ENCODE data around the gene ZNF668. TPM values are rescaled to one million over a fixed set of nuclear protein-coding genes. Genes with fewer than 3 reads are reported as not detected.

ZNF668 gene
- total RNA-seq, 2 donors from 2014 or later: 12.1 to 14.6 TPM

- intact Hi-C loops (cut with DNase I): no loop called here
Measured at GRCh38 chr16:31072540-31073141, 1.4 kb downstream of the ZNF668 start.

GRCh38 chr16:31071861-31072260 lies 2.2 kb downstream of the ZNF668 start:
- DNase-seq (ENCODE audit: low spot score): no peak
- intact Hi-C loops (cut with DNase I): no loop called here

More at GRCh38 chr16:31072540-31073141, 1.4 kb downstream of the ZNF668 start:
- peak; percentile 78 for DNase-seq (ENCODE audit: low spot score)

- DNase-seq (ENCODE audit: low spot score): no peak
- intact Hi-C loops (cut with DNase I): no loop called here
Measured at GRCh38 chr16:31067342-31067741, 6.7 kb downstream of the ZNF668 start.

GRCh38 chr16:31064882-31065461 lies 9.1 kb downstream of the ZNF668 start:
- no peak for DNase-seq (ENCODE audit: low spot score)
- intact Hi-C loops (cut with DNase I): no loop called here

- DNase-seq (ENCODE audit: low spot score): no peak
- intact Hi-C loops (cut with DNase I): no loop called here
Measured at GRCh38 chr16:31063843-31064611, 10.0 kb downstream of the ZNF668 start.

GRCh38 chr16:31063495-31063842 lies 10.6 kb downstream of the ZNF668 start:
- intact Hi-C loops (cut with DNase I): no loop called here
- no peak for DNase-seq (ENCODE audit: low spot score)

GRCh38 chr16:31061813-31062440 lies 12.1 kb downstream of the ZNF668 start:
- no peak for DNase-seq (ENCODE audit: low spot score)
- intact Hi-C loops (cut with DNase I): no loop called here

- DNase-seq (ENCODE audit: low spot score): no peak
- intact Hi-C loops (cut with DNase I): no loop called here
Measured at GRCh38 chr16:31061126-31061812, 12.8 kb downstream of the ZNF668 start.

- intact Hi-C loops (cut with DNase I): no loop called here
- DNase-seq (ENCODE audit: low spot score): no peak
Measured at GRCh38 chr16:31055613-31056012, 18.4 kb downstream of the ZNF668 start.

GRCh38 chr16:31052114-31052513 lies 21.9 kb downstream of the ZNF668 start:
- intact Hi-C loops (cut with DNase I): no loop called here
- DNase-seq (ENCODE audit: low spot score): no peak

- no peak for DNase-seq (ENCODE audit: low spot score)
- intact Hi-C loops (cut with DNase I): no loop called here
Measured at GRCh38 chr16:31050280-31051030, 23.6 kb downstream of the ZNF668 start.

- no peak for DNase-seq (ENCODE audit: low spot score)
- intact Hi-C loops (cut with DNase I): no loop called here
Measured at GRCh38 chr16:31043898-31044481, 30.1 kb downstream of the ZNF668 start.

GRCh38 chr16:31043352-31043751 lies 30.7 kb downstream of the ZNF668 start:
- intact Hi-C loops (cut with DNase I): no loop called here
- DNase-seq (ENCODE audit: low spot score): no peak

GRCh38 chr16:31042866-31043265 lies 31.2 kb downstream of the ZNF668 start:
- no peak for DNase-seq (ENCODE audit: low spot score)
- intact Hi-C loops (cut with DNase I): no loop called here

- DNase-seq (ENCODE audit: low spot score): no peak
- intact Hi-C loops (cut with DNase I): no loop called here
Measured at GRCh38 chr16:31038993-31039392, 35.0 kb downstream of the ZNF668 start.

- no peak for DNase-seq (ENCODE audit: low spot score)
Measured at GRCh38 chr16:31036691-31037090, 37.3 kb downstream of the ZNF668 start.

GRCh38 chr16:31033709-31034492 lies 40.1 kb downstream of the ZNF668 start:
- peak; percentile 97 for DNase-seq (ENCODE audit: low spot score)
- intact Hi-C loops (cut with DNase I): loop anchor here in 1 of 2 donors (5.0 kb wide), 1 partner anchor 37 kb away; no protein-coding TSS in a partner anchor

More at GRCh38 chr16:31036691-31037090, 37.3 kb downstream of the ZNF668 start:
- intact Hi-C loops (cut with DNase I): no loop called here
